Esophagus muscularis mucosa (tissue), 4 donors: ENCODE data around the gene HES1.

ENCODE experiments used
- CTCF ChIP-seq, 3 experiments: fragments of 200-600 bp in 2 of 3; fragments of 450-650 bp in 1 of 3; sonication (generic) in 2 of 3; IDR thresholded peaks; one replicate each; pipeline ENCODE4 v1.5.1; 2017 to 2019; ENCODE audit warnings: antibody characterized with exemption in 3 of 3, mild to moderate bottlenecking in 2 of 3, moderate library complexity in 1 of 3
- EP300 ChIP-seq: sonication (generic); formaldehyde crosslinking; IDR thresholded peaks from one replicate; pipeline ENCODE4 v1.6.1; 2017; ENCODE audit warnings: antibody characterized with exemption
- POLR2A ChIP-seq: fragments of 450-650 bp; IDR thresholded peaks from one replicate; pipeline ENCODE4 v1.6.1; 2017; ENCODE audit warnings: antibody characterized with exemption, moderate library complexity, mild to moderate bottlenecking, low read depth
- POLR2AphosphoS5 ChIP-seq, 2 donors: sonication (generic); formaldehyde crosslinking; IDR thresholded peaks; one replicate each; pipeline ENCODE4 v1.6.1; 2017; ENCODE audit warnings: antibody characterized with exemption in 2 of 2

GRCh38 chr3:194105292-194105691 lies 30.7 kb upstream of the HES1 start:
- no peak for TF ChIP-seq POLR2A
- TF ChIP-seq CTCF (IDR thresholded peaks at IDR 0.05) = no peak
- no peak for TF ChIP-seq EP300
- TF ChIP-seq POLR2AphosphoS5 (IDR thresholded peaks at IDR 0.05) = no peak
